HG03196 (cell line): ENCODE results near the gene FAM120C.

Experiments
- ATAC-seq: cut with Tn5 transposase; IDR thresholded peaks from one replicate; pipeline ENCODE4 v1.9.1; 2021; ENCODE audit not compliant: unreplicated experiment

Gene FAM120C

DNA sequence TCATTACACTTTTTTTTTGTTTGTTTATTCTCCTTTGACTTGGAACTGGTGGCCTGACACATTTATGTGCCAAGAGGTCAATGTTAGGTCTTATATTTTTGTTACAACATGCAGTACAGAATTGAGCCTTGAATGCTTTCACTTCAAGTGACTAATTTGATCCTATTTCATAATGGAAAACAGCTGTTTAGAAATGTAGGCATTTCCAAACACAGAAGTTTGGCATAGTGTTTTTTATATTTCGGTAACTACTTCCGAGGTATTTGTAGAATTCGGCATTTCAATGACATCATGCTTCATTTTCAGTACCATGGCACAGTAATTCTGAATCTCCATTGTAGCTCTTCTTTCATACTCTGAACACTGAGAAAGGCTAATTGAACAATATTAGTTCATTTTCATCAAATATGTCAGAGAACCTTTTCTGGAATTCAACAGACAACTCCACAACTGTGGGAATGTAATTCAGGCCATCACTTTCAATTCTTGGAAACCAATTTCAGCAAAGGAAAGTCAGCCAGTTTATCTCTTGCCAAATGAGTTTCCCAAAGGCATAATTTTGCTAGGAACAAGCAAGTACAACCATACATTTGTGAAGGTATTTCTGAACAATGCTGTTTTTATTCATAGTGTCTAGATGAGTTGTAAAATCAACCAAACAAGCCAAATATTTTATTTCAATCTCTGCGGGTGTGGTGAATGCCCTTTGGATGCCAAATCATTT is 11.4 kb downstream of the FAM120C start:
- no peak for ATAC-seq

DNA sequence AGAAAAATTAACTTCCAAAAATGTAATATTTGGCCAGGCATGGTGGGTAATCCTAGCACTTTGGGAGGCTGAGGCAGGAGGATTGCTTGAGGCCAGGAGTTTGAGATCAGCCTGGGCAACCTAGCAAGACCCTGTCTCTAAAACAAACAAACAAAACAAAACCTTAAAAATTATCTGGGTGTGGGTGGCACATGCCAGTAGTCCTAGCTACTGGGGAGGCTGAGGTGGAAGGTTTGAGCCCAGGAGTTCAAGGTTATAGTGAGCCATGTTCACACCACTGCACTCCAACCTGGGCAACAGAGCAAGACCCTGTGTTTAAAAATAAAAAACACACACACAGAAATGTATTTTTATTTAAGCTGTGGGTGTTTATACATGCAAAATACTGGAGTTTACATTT is 12.0 kb downstream of the FAM120C start:
- no peak for ATAC-seq

DNA sequence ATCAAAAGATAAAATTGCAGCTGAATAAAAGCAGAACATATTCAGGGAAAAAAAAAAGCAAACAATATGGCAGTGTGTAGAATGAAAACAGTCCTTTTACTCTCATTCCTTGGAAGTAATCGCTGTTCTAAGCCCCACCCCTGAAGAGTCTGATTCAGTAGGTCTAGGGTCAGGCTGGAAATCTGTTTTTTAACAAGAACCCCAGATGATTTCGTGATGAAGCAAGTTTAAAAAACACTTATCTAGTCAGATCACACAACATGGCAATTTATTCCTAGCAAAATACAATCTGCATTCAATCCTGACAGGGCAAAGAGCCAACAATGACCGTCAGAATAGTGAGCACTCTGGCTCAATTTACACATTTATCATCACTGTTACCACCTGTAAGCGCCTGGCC is 16.1 kb downstream of the FAM120C start:
- ATAC-seq = no peak

DNA sequence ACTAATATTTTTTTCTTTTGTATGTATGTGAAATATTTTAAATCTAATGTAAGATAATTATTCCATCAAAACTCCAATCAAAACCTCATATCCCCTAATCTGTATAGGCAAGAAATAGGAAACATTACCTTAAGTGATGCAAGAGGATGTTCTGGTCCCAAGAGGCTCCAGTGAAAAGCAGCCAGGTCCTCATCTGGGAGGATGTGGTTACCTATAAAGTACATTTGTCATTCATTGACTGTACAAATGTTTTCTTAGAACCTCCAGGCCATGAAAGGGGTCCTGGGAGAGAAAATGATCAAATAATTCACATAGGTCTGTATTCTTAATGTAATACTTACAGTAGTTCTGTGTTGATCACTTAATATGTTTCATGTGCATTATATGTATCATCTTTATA is 25.5 kb downstream of the FAM120C start:
- ATAC-seq = no peak

DNA sequence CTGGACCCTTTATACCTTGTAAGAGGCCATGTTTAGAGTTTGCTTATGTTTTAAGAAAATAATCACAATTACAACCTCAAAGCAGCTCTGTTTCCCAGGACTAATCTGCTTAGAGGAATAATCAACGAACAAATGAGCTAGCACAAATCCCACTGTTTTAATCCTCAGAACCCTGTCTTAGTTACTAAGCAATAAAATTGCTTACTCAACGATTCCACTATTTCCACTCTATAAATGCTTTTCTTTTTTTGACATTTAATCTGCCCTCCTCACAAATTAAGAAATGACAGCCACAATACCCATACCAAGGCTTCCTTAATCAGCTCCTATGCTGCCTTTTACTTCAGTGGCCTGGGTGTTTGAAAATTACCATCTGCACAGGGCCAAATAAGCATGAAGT is 48.8 kb downstream of the FAM120C start:
- no peak for ATAC-seq

DNA sequence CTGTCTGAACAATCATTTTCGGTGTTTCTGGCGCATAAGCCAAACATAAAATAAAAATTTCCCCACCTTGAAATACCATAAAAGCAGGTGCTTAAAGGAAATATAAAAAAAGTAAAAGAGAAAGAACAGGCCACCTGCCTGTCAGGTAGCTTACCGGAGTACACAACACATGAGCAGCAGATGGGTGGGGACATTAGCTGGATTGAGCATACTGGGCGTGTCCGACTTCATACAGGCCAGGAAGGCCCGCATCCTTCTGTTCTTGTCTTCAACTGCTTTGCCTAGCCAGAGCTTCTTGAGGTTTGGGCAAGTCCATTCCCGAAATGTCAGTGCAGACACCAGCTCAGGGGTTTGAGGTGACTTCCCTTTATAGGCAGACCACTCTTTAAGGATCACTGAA is 66.7 kb downstream of the FAM120C start:
- ATAC-seq = no peak

DNA sequence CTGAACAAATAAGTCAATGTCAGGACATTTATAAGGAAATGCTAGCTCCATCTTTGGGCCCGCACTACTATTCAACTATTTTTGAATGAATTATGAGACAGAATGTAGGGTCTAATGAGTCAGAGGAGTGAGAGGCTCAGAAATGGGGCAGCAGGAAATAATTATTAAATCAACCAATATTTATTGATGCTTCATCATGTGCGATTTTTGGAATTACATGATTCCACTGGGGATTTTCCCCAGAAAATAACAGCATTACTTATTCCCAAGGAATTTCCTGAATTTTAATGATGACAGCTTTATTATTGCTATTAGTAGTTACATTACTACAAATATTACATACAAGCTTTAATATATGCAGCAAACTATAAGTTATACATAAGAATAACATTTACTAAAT is 89.5 kb downstream of the FAM120C start:
- no peak for ATAC-seq

DNA sequence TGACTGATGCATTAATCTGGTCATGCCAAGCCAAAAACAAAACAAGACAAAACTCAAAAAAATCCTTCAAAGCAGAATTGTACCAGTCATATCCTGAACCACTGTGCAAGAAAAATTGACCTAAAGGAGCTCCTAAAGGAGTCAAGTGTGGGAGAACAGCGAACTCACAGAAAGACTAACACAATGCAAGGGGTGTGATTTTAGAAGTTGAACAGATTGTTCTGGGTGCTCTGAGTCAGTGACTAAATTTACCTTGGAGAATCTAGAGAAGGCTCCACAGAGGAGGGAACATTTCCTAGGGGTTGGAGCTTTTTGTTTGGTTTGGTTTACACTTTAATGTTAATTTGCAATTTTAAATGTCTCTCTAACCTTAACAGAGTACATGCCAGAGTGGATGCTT is 89.9 kb downstream of the FAM120C start:
- ATAC-seq = no peak

DNA sequence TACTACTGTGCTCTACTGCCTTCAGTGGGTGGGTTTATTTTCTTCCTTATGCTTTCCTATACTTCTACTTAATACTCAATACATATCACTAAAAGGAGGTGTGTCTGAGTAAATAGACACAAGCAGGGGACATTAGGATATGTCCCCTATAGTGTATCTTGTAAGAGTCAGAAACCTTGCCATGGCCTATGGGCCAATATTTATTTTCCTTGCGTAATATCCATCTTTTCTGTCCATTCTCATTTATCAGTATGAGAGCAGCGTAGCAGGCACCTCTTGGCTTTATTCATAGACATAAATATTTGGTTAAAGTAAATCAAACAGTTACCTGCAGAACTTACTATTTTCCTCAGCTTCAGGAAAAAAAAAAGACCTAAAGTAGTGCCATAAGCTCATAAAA is 92.2 kb downstream of the FAM120C start:
- ATAC-seq = no peak

DNA sequence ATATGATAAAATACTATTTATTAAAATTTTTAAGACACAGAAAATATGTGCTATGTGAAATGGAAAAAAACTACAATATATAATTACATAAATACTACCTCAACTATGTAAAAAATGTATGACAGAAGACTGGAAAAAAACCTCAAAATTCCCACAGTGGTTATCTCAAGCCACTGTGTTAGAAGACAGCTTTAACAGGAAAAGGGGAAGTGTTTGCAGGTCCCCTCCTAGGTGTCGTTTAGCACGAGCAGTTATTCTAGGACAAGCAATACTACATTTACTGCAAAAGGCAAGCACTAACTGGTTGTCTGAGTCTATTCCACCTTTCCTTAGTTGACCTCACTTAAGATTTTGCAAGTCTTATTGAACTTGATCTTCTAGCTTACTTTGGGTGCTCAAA is 93.9 kb downstream of the FAM120C start:
- ATAC-seq = no peak

DNA sequence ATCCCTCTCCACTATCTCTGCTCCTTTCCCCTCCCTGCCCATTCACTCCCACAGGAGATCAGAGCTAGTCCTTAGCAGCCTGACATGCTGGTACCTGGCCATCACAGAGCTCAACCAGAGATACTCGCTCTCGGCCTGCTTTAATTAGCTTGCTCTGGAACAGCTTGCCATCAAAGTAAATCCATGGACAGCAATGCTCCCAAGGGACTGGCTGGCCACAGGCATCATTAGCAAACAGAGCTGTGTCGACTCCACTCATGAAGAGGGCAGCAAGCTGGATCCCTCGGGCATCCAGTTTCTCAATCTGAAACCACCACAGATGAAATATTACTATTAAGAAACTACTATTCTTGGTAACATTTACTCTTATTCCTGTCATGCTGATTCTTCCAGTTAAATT is 95.4 kb downstream of the FAM120C start:
- ATAC-seq = no peak

DNA sequence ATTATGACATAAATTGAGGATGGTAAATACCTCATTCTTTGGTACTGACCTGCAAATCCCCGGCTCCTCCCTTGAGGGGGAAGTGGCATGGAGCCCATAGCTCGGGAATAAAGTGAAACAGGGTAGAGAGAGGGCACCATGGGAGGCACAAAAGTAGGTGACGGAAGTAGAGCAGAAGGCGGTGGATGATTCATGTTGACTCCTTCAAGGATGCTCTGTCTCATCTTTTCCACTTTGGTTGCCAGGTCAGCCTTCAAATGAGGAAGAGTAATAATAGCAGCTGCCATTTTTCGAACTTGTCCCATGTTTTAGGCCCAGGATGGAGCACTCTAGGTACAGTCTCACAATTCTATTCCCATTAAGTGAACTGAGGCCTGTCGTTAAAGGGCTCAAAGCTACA is 97.4 kb downstream of the FAM120C start:
- no peak for ATAC-seq

DNA sequence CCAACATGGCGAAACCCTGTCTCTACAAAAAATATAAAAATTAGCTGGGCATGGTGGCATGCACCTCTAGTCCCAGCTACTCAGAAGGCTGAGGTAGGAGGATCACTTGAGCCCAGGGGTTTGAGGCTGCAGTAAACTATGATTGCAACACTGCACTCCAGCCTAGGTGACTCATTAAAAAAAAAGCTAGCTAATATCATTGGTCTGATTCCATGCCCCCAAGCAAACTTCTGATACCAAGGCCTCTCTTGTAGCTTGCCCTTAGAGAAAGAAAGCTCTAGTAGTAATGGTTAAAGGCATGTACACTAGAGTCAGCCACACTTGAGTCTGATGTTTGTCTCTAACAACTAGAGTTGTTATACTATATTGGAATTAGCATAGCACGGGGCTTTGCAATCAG is 106.2 kb downstream of the FAM120C start:
- no peak for ATAC-seq

DNA sequence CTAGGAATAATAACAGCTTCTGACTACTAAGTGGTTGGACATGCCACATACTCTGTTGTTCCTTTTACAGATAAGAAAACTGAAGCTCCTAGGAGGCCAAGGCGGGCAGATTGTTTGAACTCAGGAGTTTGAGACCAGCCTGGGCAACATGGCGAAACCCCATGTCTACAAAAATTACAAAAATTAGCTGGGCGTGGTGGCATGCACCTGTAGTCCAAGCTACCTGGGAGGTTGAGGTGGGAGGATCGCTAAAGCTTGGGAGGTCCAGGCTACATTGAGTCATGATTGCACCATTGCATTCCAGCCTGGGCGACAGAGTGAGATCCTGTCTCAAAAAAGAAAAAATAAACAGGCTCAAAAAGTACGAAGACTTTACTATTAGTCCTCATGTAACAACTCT is 108.2 kb downstream of the FAM120C start:
- no peak for ATAC-seq

DNA sequence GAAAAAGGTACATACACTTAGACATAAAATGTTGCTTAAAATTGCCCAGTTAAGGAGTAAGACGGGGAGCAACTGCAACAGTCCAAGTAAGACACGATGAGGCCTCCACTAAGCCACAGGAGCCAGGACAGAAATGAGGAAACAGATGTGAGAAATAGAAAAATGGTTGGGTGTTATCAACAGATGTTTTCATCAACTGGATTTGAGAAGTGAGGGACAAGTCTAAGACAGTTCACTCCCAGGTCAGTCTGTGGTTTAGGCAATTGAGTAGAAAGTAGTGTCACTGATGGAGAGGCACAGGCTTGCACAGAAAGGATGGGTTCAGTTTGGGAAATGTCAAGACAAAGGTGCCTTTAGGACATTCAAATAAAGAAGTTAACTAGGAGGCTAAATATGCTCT is 115.3 kb downstream of the FAM120C start:
- ATAC-seq = no peak

DNA sequence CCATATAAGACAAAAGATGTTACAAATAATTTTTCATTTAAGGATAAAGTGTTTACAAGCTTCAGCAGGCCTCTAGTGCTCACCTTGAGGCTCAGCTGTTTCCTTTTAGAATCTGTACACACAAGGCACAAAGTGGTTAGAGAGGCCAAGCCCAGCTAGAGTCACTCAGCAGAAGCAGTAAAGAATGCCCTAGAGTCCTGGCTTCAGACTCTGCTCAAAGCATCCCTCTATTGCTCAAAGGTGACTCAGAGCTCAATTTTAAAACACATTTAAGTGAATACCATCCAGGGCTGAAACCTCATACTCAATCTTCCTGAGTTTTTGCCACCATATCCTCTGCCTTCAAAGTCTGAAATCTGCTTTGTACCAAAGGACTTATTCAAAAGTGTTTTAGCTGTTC is 116.2 kb downstream of the FAM120C start:
- ATAC-seq = no peak

DNA sequence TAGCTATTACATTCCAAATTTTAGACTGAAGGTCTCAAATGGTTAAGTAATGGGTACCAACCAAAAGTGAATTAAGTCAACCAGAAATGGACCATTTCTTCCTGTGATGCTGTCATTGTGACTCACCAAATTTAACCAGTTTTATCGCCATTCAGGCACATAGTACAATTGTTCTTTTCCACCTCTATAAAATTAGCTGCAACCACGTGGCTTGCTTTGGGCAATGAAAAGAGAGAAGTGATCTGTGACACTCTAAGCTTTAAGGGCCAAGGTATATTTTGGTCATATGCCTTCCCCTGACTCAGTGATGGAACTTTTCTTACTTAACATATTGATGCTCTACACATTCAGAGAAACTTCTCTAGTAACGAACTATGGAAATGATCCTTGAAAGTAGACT is 118.5 kb downstream of the FAM120C start:
- no peak for ATAC-seq

DNA sequence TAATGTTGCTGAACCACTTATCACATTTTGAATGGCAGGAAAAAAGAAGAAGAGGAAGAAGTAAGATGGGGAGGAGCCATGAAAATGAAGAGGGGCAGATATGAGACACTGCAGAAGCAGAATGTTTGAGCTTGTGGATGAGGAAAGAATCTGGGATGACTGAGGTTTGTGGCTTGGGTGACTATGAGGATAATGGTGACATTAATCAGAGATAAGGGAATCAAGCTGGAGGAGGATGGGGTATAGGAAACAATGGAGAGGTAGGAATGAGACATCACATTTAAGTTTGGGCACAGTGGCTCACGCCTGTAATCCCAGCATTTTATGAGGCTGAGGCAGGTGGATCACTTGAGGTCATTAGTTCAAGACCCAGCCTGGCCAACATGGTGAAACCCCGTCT is 119.7 kb downstream of the FAM120C start:
- ATAC-seq = no peak

DNA sequence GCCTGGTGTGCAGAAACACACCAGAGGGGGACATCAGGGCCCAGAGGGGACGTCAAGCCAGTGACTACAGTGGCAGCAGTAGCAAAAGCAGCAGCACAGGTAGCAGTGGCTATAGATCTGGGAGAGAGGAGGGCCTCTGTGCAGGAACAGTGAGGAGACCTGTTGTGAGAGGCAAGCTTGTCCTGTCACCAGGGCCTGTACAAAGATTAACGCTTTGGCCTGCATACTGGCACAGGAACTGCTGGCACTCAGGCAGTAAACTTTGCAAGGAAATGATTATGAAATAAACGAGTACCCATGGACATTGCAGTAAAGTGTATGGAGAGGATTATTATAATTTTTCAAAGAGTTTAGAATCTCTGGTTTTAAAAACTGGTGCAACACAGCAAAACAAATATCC is 133.3 kb downstream of the FAM120C start:
- no peak for ATAC-seq

DNA sequence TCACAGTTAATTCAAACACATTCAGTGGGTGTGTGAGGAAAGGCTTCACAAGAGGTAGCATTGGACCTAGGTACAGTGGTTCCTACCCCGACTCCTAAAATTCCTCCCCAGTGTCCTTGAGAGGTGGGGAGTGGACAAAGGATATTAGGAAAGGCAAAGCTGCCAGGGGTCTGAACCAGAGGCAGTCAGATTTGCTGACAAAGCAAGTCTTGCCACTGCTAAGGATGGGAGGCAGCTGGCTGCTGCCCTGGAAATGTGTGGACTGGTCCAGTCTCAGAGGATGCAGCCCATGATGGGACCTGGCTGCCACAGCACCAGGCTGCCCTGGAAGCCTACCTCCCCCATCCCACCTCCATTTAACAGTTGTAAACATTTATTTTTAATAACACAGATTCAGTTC is 134.6 kb downstream of the FAM120C start:
- no peak for ATAC-seq

DNA sequence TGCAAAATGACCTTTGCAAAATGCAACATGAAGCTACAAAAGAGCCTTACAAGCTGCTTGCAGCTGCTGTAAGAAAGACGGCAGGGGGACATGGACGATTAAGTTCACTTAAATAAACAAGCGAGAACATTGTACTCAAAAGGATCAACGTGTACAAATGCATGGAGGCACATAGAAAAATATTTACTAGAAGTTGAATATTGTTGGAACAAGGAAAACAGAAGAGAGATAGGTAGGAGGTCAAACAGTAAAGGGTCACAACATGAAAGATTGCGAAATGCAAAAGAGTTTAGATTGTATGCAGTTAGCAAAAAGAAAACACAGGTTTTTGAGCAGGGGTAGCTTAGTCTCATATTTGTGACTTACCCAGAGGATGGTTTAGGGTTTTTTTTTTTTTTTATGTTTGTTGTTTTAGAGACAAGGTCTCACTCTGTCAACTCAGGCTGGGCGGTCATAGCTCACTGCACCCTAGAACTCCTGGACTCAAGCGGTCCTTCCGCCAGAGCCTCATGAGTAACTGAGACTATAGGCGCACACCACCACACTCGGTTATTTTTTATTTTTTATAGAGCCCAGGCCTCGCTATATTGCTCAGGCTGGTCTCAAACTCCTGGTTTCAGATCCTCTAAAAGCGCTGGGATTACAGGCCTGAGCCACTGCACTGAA is 137.4 kb downstream of the FAM120C start:
- ATAC-seq = no peak

DNA sequence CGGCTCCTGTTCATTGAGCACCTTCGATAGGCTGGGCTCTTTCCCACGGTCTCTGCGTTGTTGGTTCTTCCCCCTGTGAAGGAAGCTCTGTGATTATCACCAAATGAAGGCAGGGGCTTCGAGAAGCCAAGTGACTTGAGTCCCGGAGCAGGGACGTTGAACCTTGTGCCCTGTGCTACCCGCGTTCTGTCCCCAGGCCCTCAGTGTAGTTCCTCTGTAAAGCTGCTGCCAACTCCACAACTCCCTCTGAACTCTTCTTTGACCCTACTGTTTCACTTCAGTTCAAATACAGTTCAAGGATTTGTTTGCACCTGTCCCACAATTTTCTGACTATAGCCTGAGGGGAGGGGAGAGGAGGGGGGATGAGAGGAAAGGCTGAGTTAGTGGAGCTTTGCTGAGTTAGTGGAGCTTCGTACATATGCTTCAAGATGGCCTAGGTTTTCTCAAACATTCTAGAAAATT is 138.1 kb downstream of the FAM120C start:
- ATAC-seq = no peak
